Kidney tubule cell (primary cell): ENCODE measurements around the gene MAPK11.

Experiments used
- DNase-seq: peaks from one replicate; pipeline ENCODE4 v3.0.0-alpha.2; 2018; ENCODE audit warnings: low spot score

Gene MAPK11

DNA sequence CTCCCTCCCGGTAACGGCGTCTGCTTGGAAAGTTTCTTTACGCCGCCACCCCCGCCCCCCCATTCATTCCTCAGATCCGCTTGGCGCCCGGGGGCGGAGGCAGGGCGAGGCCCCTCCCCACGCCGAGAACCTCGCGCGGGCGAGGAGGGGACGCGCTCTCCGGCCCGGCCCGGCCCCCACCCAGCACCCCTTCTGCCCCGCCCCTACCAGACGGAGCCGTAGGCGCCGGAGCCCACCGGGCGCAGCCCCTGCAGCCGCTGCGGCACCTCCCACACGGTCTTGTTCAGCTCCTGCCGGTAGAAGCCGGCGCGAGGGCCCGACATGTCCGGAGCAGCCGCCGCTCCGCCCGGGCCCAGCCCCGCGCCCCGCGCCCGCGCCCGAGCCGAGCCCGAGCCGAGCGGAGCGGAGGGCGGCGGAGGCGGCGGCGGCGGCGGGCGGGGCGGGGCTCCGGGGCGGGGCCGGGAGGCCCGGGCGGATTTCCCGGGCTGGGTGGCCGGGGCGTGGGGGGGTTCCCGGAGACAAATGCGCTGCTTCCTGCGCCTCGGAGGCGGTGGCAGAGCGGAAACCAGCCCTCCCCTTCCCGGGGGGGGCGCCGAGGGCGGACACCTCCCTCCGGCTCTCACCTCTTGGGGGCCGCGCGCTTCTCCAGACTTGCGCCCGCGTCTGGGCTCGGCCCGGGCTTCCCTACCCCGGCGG is at the start of gene MAPK11:
MAPK11 (minus strand) TSS at position 411 of the 696 bp plus-strand sequence; CDS start at position 323, 88 bp downstream.
- DNase-seq = peak; percentile 63

- DNase-seq = no peak
Measured at GRCh38 chr22:50319503-50319951, 49.3 kb upstream of the MAPK11 start.

DNA sequence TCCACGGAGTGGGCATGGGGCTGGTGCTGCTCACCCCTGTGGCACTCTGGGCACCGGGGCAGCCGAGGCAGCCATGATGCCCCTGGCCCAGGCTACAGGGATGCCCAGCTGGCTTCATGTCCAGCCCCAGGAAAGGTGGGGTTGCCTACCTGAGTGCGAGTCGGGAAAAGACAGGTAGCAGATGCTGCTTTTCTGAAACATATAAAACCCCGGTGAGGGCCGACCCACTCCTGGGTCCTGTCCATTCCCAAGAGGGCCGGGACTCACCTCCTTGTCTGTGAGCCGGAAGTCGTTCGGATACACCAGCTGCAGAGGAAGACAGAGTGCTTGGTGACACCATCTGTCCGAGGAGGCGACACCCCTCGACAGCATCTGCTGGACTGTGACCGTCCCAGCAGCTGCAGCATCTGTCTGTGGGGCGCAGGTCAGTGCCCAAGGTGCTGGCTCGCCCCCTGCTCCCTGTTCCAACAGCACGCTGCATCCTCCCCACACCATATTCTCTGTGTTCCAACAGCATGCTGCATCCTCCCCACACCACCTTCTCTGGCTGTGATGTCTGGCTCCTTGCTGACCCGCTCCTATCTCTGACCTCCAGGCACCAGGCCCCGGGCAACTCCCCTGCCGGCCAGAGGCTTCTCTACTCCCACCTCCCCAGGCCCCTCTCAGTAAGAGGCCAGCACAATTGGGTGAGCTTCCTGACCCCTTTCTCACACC is 48.7 kb upstream of the MAPK11 start:
- DNase-seq = no peak

- no peak for DNase-seq
Measured at GRCh38 chr22:50318356-50318697, 48.1 kb upstream of the MAPK11 start.

DNA sequence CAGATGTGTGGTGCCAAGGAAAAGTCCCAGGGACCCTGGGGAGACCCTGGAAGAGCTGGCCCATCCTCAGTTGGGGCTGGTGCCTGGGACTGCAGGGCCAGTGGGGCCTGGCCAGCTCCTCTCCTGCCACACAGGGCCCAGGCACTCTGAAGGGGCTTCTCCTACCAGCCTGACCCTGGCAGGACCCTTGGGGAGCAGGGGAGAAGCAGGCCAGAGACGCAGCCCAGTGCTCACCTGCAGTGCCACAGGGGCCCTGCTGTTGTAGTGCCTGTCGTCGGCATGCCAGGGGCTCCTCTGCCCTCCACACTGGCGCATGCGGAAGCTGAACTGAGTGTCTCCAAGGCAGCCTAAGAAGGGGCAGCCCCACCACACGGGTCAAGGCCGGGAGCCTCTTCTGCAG is 47.5 kb upstream of the MAPK11 start:
- no peak for DNase-seq

DNA sequence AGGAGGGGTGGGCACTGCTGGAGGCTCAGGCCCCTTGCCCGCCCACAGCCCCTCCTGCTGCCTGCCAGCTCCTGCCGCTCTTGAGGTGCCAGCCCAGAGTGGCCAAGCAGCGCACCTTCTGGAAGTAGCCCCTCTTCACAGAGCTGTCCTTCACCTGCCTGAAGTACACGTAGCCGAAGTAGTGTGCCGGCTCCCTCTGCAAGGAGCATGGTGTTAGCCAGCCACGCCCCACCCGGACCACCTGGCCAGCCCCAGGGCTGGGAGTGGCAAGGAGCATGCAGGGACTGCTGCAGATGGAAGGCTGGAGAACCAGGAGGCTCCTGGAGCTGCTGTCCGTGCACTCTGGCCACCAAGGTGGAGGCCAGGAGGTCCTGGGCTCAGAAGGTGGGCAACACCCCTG is 47.0 kb upstream of the MAPK11 start:
- no peak for DNase-seq

DNA sequence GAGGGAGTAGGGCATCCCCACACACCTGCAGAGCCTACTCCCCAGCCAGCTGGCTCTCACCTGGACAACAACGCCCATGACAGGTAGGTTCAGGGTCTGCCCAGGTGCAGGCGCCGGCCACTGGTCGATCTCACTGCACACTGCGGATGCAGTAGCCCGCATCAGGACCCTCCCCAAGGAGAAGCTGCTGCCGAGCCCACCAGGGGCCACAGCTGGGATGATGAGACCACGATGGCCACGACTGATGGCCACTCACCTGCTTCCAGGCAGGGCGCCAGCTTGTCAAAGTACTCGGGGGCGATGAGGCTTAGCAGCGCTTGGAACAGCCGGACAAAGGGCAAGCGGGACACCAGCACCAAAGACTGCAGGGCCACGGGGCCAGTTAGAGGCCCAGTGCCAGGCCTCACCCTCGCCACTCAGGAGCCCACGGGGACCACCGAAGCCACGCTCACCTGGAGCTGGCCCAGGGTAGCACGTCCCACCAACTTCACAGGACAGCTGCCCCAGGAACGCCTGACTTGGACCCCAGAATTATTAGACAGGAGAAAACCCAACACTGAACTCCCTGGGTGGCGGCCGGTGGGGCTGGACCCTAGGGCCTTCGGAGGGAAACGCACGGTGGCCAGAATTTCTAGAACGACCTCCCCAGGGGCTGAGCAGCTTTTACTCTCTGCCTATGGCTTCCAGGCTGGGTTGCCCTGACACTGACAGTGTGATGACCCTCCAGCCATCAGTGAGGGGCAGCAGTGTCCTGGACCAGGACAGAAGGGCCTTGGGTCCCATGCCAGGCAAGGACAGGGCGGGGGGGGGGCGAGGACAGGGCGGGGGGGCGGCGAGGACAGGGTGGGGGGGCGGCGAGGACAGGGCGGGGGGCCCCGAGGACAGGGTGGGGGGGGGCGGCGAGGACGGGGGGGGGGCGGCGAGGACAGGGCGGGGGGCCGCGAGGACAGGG is 46.2 kb upstream of the MAPK11 start:
- no peak for DNase-seq

- DNase-seq = no peak
Measured at GRCh38 chr22:50315289-50316113, 45.3 kb upstream of the MAPK11 start.

DNA sequence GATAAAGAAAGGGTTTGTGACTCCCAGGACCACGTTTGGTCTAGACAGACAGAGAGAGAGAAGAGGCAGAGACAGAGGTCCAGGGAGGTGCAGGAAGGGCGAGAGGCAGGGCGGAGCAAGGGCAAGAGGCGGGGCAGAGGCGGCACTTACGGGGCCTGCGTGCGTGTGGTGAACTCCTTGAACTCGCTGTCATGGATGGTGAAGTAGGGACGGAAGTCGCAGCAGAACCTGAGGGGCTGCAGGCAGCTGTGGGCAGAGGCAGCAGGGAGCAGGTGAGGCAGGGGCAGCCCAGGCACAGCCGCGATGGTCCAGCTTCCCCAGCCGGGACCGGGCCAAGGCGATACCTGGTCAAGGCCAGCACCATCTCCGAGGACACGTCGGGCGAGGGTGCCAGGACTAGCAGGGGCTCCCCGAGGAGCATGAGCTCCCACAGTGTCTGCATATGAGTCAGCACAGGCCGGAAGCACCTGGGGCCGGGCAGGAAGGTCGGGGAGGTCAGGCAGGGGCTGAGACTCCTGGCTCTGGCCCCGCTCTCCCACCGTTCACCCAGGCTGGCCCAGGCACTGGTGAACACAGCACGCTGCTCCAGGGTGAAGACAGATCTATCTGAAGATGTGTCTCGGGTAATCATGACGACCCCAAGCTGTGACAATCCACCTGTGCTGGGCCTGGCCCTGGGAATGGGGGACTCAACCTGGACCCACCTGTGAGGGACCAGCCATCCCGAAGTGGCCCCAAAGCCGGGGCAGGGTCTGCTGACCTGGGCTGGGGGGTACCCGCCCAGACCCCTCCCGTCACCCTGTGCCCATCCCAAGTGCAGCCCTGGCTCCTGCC is 44.5 kb upstream of the MAPK11 start:
- DNase-seq = no peak

DNA sequence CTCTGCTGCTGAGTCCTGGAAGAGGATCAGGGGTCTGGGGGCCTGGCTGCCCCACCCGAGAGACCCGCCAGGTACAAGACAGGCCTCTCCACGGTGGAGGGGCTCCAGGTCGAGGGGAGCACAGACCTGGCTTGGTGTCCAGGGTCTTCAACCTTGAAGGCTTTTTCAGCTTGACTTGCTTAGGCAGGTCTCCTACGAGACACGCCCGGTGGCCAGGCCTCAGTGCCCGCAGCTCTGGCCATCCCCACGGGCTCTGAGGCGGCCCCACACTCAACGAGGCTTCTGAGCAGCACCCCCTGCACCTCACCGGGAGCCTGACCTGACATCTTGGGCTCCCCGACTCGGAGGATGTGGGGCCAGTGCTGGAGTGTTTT is 43.9 kb upstream of the MAPK11 start:
- no peak for DNase-seq

- DNase-seq = no peak
Measured at GRCh38 chr22:50313600-50313999, 43.4 kb upstream of the MAPK11 start.

- no peak for DNase-seq
Measured at GRCh38 chr22:50313021-50313420, 42.8 kb upstream of the MAPK11 start.

DNA sequence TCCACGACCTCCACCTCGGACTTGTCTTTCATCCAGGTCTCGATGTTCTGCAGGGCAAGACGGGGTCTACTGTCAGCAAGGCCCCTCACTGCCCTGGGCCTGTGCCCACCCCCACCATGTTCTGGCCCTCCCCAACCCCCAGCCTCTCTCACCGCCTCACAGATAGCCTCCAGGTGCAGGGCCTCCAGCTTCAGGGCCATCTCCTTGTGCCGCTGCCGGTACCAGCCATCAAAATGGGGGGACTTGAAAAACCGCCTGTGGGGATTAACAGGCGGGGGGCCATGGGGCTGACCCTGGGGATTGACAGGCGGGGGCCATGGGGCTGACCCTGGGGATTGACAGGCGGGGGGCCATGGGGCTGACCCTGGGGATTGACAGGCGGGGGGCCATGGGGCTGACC is 42.2 kb upstream of the MAPK11 start:
- no peak for DNase-seq

DNA sequence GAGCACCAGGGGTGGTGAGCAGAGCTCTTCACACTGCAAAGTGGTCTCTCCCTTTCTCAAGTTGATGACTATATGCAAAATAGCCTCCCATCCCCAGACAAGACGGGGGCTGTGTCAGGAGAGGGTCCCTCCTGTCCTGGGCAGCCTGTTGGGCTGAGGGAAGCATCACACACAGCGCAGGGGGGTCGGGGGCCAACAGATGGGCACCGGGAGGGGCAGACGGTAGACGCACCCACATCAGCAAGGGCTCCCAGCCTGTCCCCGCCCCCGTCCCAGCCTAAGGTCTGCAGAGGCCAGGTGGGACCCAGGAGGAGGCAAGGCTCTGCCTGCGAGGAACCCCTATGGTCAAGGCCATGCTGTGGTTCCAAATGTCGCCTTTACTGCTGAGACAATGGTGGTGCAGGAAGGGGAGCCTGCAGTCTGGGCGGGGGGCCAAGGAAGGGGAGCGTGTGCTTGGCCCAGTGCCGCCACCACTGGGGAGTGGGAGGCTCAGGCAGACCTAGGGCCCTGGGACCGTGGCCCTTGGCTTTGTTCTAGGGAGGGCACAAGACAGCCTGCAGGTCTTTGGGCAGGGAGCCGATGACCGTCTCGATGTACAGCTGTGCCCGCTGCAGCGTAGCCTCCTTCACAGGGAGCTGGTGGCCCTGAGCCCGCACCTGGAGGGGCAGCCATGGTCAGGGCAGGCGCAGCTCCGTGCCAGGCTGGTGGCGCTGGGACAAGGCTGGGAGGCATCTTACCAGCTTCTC is 41.6 kb upstream of the MAPK11 start:
- DNase-seq = no peak

- no peak for DNase-seq
Measured at GRCh38 chr22:50310949-50311444, 40.8 kb upstream of the MAPK11 start.

DNA sequence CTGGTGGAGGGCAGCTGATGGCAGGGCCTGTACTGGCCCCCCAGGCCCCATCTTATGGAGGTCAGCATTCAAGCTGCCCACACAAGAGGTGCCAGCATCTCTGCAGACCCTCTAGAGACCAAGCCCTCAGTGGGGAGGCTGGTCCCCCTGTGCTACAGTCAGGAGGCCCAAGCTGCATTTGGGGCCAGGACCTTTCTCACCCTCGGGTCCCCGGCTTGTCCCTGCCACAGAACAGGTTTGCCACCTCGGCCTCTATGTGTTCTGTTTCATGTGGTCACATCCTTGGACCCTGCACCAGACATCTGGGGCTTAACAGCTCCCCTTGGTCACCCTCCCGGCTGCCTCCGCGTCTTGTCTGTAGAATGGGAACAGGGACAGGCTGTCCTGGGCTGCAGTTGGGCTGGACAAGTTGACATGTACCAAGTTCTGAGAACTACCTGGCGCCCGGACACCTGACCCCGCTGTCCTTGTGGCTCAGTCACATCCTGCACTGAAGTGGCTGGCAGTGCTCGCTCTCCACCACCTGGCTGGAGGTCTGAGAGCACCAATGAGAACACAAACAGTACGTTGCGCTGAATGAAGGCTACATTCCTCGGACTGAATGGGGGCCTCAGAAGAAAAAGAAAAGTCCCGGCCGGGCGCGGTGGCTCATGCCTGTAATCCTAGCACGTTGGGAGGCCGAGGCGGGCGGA is 40.0 kb upstream of the MAPK11 start:
- no peak for DNase-seq

- no peak for DNase-seq
Measured at GRCh38 chr22:50309601-50309991, 39.4 kb upstream of the MAPK11 start.

DNA sequence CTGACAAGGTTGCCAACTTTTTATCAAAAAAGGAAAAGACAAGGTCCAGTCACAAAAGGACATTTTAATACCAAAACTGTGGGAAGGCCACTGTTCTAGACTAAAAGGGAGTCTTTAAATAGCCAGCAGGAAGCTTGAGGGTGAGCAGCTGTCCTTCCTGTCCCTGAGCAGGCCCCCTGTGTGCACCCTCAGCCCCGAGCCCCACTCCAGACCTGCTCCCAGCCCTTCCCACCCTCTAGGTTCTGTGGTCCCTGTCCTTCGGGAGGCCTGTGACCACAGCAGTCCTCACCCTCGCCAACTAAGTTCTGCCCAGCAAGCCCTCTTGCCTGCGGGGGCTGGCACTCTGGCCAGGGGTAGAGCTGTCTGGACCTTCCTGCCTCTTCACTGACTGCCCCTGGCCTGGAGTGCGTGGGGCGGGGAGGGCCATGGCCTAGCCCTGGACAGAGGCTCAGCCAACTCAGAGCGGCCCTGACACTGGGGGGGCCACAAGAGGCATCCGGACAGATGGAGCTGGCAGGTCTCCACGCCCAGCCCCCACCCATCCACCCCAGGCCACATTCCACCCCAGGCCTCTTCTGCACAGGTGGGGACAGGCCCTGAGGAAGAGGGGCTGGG is 38.9 kb upstream of the MAPK11 start:
- no peak for DNase-seq

- DNase-seq = peak; percentile 36
Measured at GRCh38 chr22:50308597-50308935, 38.4 kb upstream of the MAPK11 start.
